ENCODE measurements around the gene GTF2H3.

GTF2H3 gene

DNA sequence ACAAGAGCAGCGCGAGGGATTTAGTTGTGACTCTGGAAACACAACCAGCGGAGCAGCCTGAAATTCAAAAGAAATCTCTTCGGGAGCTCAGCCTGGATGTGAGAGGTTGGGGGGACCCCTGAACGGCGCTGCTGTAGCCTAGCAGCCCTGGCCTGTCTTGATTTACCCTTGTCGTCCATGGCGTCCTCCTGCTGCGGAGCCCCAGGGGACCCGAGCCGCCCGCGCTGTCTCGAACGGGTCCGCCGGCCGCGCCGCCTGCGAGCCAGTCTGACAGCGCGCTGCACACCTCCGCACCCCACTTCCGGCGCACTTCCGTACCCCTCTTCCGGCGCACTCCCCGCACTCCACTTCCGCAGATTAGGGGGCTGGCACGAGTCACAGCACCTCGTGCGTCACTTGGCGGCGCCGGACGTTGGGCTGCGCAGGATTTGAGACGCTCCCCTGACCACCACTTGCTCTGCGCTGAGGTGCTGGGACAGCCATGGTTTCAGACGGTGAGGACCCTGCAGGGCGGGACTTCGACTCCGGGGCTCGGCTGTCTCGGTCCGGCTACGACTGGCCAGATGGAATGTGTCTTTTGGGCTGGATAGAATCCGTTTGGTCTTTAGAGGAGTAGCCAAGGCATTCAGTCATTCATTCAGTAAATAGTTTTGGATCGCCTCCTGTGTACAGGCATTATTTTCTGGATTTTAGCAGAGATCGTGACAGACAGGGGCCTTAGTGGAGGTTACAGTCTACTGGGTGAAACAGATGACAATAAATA lies at the start of gene GTF2H3, which contains the start of gene EIF2B1:
GTF2H3 (plus strand) TSS at position 451 of the 763 bp plus-strand sequence; CDS start at position 482, 31 bp downstream.
EIF2B1 (minus strand) TSS at position 308 of the 763 bp plus-strand sequence; CDS start at position 179, 129 bp downstream.
- TF ChIP-seq, protein P1, sequence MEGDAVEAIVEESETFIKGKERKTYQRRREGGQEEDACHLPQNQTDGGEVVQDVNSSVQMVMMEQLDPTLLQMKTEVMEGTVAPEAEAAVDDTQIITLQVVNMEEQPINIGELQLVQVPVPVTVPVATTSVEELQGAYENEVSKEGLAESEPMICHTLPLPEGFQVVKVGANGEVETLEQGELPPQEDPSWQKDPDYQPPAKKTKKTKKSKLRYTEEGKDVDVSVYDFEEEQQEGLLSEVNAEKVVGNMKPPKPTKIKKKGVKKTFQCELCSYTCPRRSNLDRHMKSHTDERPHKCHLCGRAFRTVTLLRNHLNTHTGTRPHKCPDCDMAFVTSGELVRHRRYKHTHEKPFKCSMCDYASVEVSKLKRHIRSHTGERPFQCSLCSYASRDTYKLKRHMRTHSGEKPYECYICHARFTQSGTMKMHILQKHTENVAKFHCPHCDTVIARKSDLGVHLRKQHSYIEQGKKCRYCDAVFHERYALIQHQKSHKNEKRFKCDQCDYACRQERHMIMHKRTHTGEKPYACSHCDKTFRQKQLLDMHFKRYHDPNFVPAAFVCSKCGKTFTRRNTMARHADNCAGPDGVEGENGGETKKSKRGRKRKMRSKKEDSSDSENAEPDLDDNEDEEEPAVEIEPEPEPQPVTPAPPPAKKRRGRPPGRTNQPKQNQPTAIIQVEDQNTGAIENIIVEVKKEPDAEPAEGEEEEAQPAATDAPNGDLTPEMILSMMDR (IDR thresholded peaks at IDR 0.05; ENCODE audit: control insufficient read depth, insufficient read depth, low read depth, low read length, missing control alignments): no peak
- H3K4me3 ChIP-seq (ENCODE audit: control insufficient read depth, low read depth, low read length): peak within 1 kb of the TSS; percentile 65
- peak; percentile 63 for DNase-seq (ENCODE audit: low read depth)

- H3K4me3 ChIP-seq (ENCODE audit: control insufficient read depth, low read depth, low read length): no peak overlapping the region
- peak; percentile 24 for DNase-seq (ENCODE audit: low read depth)
- TF ChIP-seq, protein P1 (IDR thresholded peaks at IDR 0.05; ENCODE audit: control insufficient read depth, insufficient read depth, low read depth, low read length, missing control alignments): no peak
Measured at GRCh38 chr12:123591702-123592481, 41.7 kb upstream of the GTF2H3 start.

GRCh38 chr12:123595729-123596128 lies 37.9 kb upstream of the GTF2H3 start:
- DNase-seq (ENCODE audit: low read depth): no peak
- TF ChIP-seq, protein P1 (IDR thresholded peaks at IDR 0.05; ENCODE audit: control insufficient read depth, insufficient read depth, low read depth, low read length, missing control alignments): no peak
- H3K4me3 ChIP-seq (ENCODE audit: control insufficient read depth, low read depth, low read length): no peak overlapping the region

DNA sequence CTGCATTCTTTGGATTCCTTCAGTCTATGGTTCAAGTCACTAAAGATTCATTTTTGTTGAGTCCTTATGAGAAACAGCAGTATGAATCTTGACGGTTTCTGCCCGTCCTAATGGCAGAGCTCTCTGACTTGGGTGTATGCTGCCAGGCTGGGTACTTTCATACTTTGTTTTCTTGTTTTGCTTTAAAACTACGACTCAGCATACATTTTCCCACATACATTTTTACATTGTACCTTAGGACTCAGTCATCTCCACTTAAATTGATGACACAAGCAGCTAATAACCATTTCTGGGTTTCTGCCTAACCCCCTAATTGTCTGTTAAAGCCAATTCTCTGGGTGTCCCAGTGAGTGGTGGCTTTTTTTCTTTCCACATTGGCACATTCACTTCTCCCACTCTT lies 36.5 kb upstream of the GTF2H3 start:
- TF ChIP-seq, protein P1 (IDR thresholded peaks at IDR 0.05; ENCODE audit: control insufficient read depth, insufficient read depth, low read depth, low read length, missing control alignments): no peak
- H3K4me3 ChIP-seq (ENCODE audit: control insufficient read depth, low read depth, low read length): no peak overlapping the region
- no peak for DNase-seq (ENCODE audit: low read depth)

DNA sequence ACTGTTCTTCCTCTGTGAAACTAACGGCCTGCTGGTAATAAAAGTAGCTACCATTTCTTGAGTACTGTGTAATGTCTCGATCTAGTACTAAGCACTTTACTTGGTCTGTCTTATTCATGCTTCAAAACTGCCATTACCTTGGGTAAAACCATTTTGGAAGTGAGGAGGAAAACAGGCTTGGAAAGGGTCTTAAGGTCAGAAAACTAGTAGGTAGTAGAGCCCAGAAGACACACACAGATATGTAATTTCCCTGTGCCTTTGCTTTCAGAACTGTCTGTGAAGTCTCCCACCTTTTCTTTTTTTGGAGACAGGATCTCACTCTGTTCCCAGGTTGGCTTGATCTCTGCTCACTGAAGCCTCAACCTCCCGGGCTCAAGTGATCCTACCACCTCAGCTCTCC lies 35.1 kb upstream of the GTF2H3 start:
- H3K4me3 ChIP-seq (ENCODE audit: control insufficient read depth, low read depth, low read length): no peak overlapping the region
- no peak for DNase-seq (ENCODE audit: low read depth)
- TF ChIP-seq, protein P1 (IDR thresholded peaks at IDR 0.05; ENCODE audit: control insufficient read depth, insufficient read depth, low read depth, low read length, missing control alignments): no peak

DNA sequence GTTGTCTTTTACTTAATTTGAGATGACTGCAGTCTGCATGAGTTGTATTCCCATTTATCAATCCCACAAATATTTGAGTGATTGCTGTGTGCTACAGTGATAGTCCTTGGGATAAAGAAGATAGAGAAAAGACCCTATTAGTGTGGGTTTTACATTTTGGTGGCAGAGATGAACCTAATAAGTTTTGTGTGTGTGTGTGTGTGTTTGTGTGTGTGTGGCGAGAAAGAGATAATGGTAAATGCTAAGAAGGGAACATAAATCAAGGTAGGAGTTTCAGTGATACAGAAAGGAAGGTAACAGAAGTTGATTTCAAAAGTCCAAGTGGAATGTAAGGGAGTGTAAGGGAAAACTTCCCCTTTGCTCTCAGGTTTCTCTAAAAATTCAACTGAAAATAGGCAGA lies 34.3 kb upstream of the GTF2H3 start:
- TF ChIP-seq, protein P1 (IDR thresholded peaks at IDR 0.05; ENCODE audit: control insufficient read depth, insufficient read depth, low read depth, low read length, missing control alignments): no peak
- DNase-seq (ENCODE audit: low read depth): no peak
- no peak overlapping the region for H3K4me3 ChIP-seq (ENCODE audit: control insufficient read depth, low read depth, low read length)

Data from AG09309 (cell line).